RWPE1 (cell line): ENCODE data around the gene KLRD1.

Experiments
- CTCF ChIA-PET: fragments of 350-600 bp; sonication (Branson Sonifier 250); formaldehyde crosslinking; extraction: SDS; loops from one replicate; lab custom pipeline; 2021; lab: Yijun Ruan, JAX
- POLR2A ChIA-PET: fragments of 400-600 bp; formaldehyde crosslinking; extraction: SDS; loops from one replicate; lab custom pipeline; 2020; ENCODE audit warnings: antibody characterized with exemption; ENCODE audit not compliant: low non-redundant PET; lab: Yijun Ruan, JAX
- DNase-seq: peaks from one replicate; pipeline ENCODE4 v3.0.0; 2012; ENCODE audit warnings: low spot score
- H3K27ac ChIP-seq: fragments of 450-650 bp; 2 replicates; pipeline ENCODE4 v1.5.1; 2017
- TF ChIP-seq, protein P1 (sequence below): fragments of 450-650 bp; conservative IDR thresholded peaks from 2 replicates; pipeline ENCODE4 v1.5.1; 2017; ENCODE audit warnings: low read depth, mild to moderate bottlenecking

Gene KLRD1, protein sequence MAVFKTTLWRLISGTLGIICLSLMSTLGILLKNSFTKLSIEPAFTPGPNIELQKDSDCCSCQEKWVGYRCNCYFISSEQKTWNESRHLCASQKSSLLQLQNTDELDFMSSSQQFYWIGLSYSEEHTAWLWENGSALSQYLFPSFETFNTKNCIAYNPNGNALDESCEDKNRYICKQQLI

DNA sequence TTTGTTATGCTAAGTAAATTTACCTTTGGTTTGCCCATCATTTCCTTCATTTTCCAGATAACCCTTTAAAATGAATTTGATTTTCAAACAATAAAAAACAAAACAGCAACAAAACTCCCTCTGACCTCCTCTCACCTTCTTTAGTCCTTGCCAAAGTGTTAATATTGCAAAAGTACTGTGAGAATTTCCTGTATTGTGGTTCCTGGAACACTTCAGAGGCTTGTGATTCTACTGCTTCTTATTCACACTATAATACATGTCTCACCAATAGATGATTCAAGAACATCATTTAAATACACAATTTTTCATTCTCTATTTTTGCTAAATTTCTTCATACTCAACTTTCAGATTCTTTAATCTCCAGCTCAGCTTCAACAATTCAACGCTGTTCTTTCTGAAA is at the start of gene KLRD1:
TSS of gene KLRD1 (plus strand) at position 241 of the 400 bp plus-strand sequence. CDS start 208 bp downstream, outside the sequence.
- no peak for DNase-seq

DNA sequence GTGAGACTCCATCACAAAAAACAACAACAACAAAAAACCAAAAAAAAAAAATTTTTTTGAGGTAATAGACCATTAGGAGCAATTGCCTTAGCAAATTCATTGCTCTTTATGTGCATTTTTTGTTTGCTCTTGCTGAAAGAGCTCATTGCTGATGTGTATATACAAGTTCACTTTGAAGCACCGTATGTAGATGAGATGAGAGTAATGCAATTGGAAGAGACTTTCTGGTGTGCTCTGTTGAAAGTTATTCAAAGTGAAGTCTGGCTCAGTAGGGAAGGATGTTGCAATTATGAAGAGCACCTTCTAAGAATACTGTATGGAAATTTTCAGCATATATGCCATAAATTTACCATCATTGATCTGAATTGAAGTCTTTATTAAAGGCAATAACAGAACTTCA is 46.7 kb upstream of the KLRD1 start:
- POLR2A ChIA-PET = no interaction called here

More for the DNA sequence above, at the start of gene KLRD1:
- POLR2A ChIA-PET = no interaction called here
- TF ChIP-seq, protein P1, sequence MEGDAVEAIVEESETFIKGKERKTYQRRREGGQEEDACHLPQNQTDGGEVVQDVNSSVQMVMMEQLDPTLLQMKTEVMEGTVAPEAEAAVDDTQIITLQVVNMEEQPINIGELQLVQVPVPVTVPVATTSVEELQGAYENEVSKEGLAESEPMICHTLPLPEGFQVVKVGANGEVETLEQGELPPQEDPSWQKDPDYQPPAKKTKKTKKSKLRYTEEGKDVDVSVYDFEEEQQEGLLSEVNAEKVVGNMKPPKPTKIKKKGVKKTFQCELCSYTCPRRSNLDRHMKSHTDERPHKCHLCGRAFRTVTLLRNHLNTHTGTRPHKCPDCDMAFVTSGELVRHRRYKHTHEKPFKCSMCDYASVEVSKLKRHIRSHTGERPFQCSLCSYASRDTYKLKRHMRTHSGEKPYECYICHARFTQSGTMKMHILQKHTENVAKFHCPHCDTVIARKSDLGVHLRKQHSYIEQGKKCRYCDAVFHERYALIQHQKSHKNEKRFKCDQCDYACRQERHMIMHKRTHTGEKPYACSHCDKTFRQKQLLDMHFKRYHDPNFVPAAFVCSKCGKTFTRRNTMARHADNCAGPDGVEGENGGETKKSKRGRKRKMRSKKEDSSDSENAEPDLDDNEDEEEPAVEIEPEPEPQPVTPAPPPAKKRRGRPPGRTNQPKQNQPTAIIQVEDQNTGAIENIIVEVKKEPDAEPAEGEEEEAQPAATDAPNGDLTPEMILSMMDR = no peak
- no peak within 1 kb of the TSS for H3K27ac ChIP-seq
- CTCF ChIA-PET = interaction anchor here (0.6 to 0.7 kb wide), 2 partner anchors 238 to 1155 kb away, joined by 3 read pairs; no protein-coding TSS in a partner anchor

DNA sequence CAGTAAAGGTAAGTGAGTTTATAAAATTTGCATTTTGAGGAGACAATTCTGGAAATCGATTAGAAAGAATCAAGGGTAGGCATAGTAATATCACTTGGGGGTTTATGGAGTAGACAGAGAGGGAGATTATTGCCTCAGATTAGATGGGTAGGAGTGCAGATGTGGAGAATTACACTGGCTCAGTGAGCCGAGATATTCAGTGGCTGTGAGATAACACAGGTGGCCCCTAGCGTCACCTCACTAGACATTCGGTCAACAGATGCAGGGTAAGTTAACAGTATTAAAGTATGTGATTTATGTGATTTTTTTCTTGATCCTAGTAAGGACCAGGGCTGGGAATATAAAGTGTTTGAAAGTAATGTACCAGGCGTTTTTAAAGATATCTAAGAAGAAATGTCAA is 39.6 kb upstream of the KLRD1 start:
- TF ChIP-seq, protein P1 = no peak
- DNase-seq = no peak
- ChIA-PET POLR2A (no interaction called here), CTCF (no interaction called here)
- no peak overlapping the region for H3K27ac ChIP-seq

More for the DNA sequence above, 46.7 kb upstream of the KLRD1 start:
- CTCF ChIA-PET = no interaction called here
- DNase-seq = no peak
- TF ChIP-seq, protein P1 = no peak
- H3K27ac ChIP-seq = no peak overlapping the region

DNA sequence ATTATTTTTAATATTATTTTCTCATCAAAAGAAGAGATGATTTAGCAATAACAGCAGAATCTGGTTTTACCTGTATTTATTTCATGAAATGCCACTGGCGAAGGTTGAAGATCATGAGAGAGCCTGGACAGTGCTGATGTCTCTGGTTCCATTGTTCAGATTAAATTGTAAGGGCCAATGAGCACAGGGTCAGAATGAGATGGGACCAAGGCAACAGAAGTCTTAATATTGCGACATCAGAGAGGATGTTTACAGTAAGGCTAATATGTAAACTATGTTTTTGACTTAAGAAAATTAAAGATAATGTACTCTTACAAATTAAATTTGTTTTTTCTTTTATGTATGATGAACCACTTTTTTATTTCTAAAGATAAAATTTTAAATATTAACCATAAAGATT is 35.2 kb upstream of the KLRD1 start:
- CTCF ChIA-PET = no interaction called here
- no peak overlapping the region for H3K27ac ChIP-seq

DNA sequence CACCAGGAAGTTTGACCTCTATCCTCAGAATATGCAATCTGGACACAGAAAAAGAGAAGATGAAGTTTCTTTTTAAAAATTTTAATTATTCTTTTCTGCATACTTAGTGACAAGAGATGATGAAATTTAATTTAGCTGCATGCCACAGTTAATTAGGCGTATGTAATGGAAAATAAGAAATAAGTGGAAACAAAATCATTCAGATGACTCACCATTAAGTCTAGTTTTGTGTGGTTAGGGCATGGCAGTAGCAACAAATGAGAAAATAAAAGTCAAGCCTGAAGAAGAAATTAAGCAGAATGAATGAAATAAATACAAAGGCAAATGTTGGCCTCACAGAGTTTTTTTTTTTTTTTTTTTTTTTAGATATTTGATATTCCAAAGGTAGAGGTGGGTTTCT is 30.9 kb upstream of the KLRD1 start:
- ChIA-PET POLR2A (no interaction called here), CTCF (no interaction called here)
- no peak for DNase-seq

More for the DNA sequence above, 35.2 kb upstream of the KLRD1 start:
- POLR2A ChIA-PET = no interaction called here
- DNase-seq = no peak
- TF ChIP-seq, protein P1 = no peak

DNA sequence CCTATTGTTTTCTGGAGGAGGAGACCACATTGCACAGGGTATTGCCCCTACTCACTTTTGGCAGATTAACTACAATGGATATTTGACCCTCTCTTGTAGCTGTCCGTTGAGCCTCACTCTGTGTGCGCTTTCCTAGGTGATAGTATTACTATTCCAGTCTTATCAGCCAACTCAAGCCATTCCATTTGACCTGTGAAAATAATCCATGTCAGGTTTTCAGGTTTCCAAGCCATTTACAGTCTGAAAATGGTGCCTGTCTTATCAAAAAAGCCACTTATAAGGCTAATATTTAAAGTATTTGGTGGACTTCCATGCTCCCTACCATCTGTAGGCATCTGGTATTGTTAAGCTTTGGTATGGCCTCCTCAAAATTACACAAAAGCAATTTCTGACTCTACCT is 29.6 kb upstream of the KLRD1 start:
- ChIA-PET POLR2A (no interaction called here), CTCF (no interaction called here)
- TF ChIP-seq, protein P1 = no peak
- DNase-seq = no peak
- H3K27ac ChIP-seq = no peak overlapping the region

More for the DNA sequence above, 30.9 kb upstream of the KLRD1 start:
- TF ChIP-seq, protein P1 = no peak
- no peak overlapping the region for H3K27ac ChIP-seq
